Loucy (cell line): ENCODE data around the gene ADGRL3.

Experiments
- EZH2phosphoT487 ChIP-seq: fragments of 200-600 bp; IDR thresholded peaks from 2 replicates; pipeline ENCODE4 v1.6.1; 2018; ENCODE audit warnings: antibody characterized with exemption, mild to moderate bottlenecking, moderate library complexity, borderline replicate concordance
- TF ChIP-seq, protein P1 (sequence below): fragments of 200-600 bp; sonication (generic); conservative IDR thresholded peaks from 2 replicates; pipeline ENCODE4 v1.5.1; 2014; ENCODE audit warnings: mild to moderate bottlenecking, antibody characterized with exemption, low read length

GRCh38 chr4:61333490-61333889 lies 133.4 kb downstream of the ADGRL3 start:
- TF ChIP-seq, protein P1, sequence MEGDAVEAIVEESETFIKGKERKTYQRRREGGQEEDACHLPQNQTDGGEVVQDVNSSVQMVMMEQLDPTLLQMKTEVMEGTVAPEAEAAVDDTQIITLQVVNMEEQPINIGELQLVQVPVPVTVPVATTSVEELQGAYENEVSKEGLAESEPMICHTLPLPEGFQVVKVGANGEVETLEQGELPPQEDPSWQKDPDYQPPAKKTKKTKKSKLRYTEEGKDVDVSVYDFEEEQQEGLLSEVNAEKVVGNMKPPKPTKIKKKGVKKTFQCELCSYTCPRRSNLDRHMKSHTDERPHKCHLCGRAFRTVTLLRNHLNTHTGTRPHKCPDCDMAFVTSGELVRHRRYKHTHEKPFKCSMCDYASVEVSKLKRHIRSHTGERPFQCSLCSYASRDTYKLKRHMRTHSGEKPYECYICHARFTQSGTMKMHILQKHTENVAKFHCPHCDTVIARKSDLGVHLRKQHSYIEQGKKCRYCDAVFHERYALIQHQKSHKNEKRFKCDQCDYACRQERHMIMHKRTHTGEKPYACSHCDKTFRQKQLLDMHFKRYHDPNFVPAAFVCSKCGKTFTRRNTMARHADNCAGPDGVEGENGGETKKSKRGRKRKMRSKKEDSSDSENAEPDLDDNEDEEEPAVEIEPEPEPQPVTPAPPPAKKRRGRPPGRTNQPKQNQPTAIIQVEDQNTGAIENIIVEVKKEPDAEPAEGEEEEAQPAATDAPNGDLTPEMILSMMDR = no peak
- no peak for TF ChIP-seq EZH2phosphoT487
